ENCODE data around the gene PP2D1.
A peak's percentile ranks its signal among the peaks of the same experiment; 100 is the strongest.
"Not testable (repeated sequence)": the region's sequence is repeated elsewhere in the genome, so short reads cannot be mapped to it uniquely, and the experiment has no call there.

Gene PP2D1

GRCh38 chr3:20012164-20012563, at the start of gene PP2D1:
Gene PP2D1 (minus strand): TSS chr3:20012264. CDS start chr3:20012072, 192 bp downstream.
- DNase-seq = no peak

- no peak for DNase-seq
These were observed 49.1 kb upstream of the PP2D1 start for GRCh38 chr3:20060974-20061685.

- no peak for DNase-seq
These were observed 47.9 kb upstream of the PP2D1 start for GRCh38 chr3:20059929-20060328.

- DNase-seq = no peak
These were observed 45.6 kb upstream of the PP2D1 start for GRCh38 chr3:20057612-20058180.

GRCh38 chr3:20056725-20057611, 44.9 kb upstream of the PP2D1 start:
- no peak for DNase-seq

- no peak for DNase-seq
These were observed 43.8 kb upstream of the PP2D1 start for GRCh38 chr3:20055842-20056241.

GRCh38 chr3:20055020-20055775, 43.1 kb upstream of the PP2D1 start:
- DNase-seq = no peak

- DNase-seq = peak; percentile 57 to 62
These were observed 42.5 kb upstream of the PP2D1 start for GRCh38 chr3:20054549-20054987.

GRCh38 chr3:20052851-20053250, 40.8 kb upstream of the PP2D1 start:
- no peak for DNase-seq

- no peak for DNase-seq
These were observed 39.2 kb upstream of the PP2D1 start for GRCh38 chr3:20051123-20051806.

- no peak for DNase-seq
These were observed 36.2 kb upstream of the PP2D1 start for GRCh38 chr3:20047976-20048883.

GRCh38 chr3:20047341-20047779, 35.3 kb upstream of the PP2D1 start:
- DNase-seq = no peak

- no peak for DNase-seq
These were observed 34.5 kb upstream of the PP2D1 start for GRCh38 chr3:20046556-20046955.

- not testable (repeated sequence) for DNase-seq
These were observed 33.1 kb upstream of the PP2D1 start for GRCh38 chr3:20045141-20045540.

GRCh38 chr3:20043825-20044224, 31.8 kb upstream of the PP2D1 start:
- no peak for DNase-seq

GRCh38 chr3:20043396-20043795, 31.3 kb upstream of the PP2D1 start:
- DNase-seq = peak; percentile 27 to 36

- no peak for DNase-seq
These were observed 30.3 kb upstream of the PP2D1 start for GRCh38 chr3:20042331-20042730.

GRCh38 chr3:20041197-20041780, 29.2 kb upstream of the PP2D1 start:
- peak; percentile 66 to 67 for DNase-seq

- peak; percentile 41 to 46 for DNase-seq
These were observed 28.6 kb upstream of the PP2D1 start for GRCh38 chr3:20040548-20041196.

Measured in activated CD4-positive, alpha-beta T cell treated with anti-CD3 and anti-CD28 coated beads, Interleukin-2, amount 50 U/mL, for 4 hours (primary cell).